ENCODE measurements around the gene MKS1. TPM values are rescaled to one million over a fixed set of nuclear protein-coding genes. Genes with fewer than 3 reads are reported as not detected.

The MKS1 gene
- total and polyA plus RNA-seq, 2 of the 8 experiments (the other 6 are each of a cell fraction or from before 2014, with no cell fraction given) = 12.0 to 21.7 TPM

- TF ChIP-seq, protein P1, sequence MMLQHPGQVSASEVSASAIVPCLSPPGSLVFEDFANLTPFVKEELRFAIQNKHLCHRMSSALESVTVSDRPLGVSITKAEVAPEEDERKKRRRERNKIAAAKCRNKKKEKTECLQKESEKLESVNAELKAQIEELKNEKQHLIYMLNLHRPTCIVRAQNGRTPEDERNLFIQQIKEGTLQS (IDR thresholded peaks at IDR 0.05; ENCODE audit: insufficient read depth, low read depth, low read length) = peak; percentile 51; the same call in 1 of the 2 replicates
- TF ChIP-seq SP2 (IDR thresholded peaks at IDR 0.05; ENCODE audit: low read length) (no peak), RAD21 (IDR thresholded peaks at IDR 0.05 in 1 of 2, conservative IDR thresholded peaks at IDR 0.05 in 1 of 2; ENCODE audit: low read depth in 2 of 2, low read length in 2 of 2) (peak; percentile 63 to 66), CHD2 (IDR thresholded peaks at IDR 0.05; ENCODE audit: low read length) (no peak), CTBP2 (IDR thresholded peaks at IDR 0.05; ENCODE audit: borderline replicate concordance, insufficient read depth, insufficient read length, low read length) (no peak), POLR2A (IDR thresholded peaks at IDR 0.05; ENCODE audit: control extremely low read depth in 1 of 2, low read depth in 2 of 2, low read length in 2 of 2) (no peak), MAX (IDR thresholded peaks at IDR 0.05) (peak; percentile 100), TEAD4 (IDR thresholded peaks at IDR 0.05; ENCODE audit: low read depth, low read length) (0 out of 2 replicates have a peak, but pooled peaks have one; percentile 45), SIX5 (IDR thresholded peaks at IDR 0.05; ENCODE audit: low read depth, low read length) (no peak), CBX8 (IDR thresholded peaks at IDR 0.05; ENCODE audit: borderline replicate concordance, low read depth, low read length) (no peak), NRF1 (IDR thresholded peaks at IDR 0.05; ENCODE audit: low read depth, low read length) (no peak), ASH2L (IDR thresholded peaks at IDR 0.05; ENCODE audit: low read length) (peak; percentile 67), TBP (IDR thresholded peaks at IDR 0.05; ENCODE audit: low read depth, low read length) (no peak), POLR2AphosphoS5 (IDR thresholded peaks at IDR 0.05; ENCODE audit: low read depth, low read length) (no peak), SAP30 (IDR thresholded peaks at IDR 0.05; ENCODE audit: insufficient read depth, insufficient replicate concordance, low read length) (no peak), FOSL1 (IDR thresholded peaks at IDR 0.05; ENCODE audit: insufficient read depth, low read depth, low read length) (no peak), SIRT6 (IDR thresholded peaks at IDR 0.05; ENCODE audit: low read length) (no peak), NANOG (IDR thresholded peaks at IDR 0.05; ENCODE audit: insufficient read depth, low read depth, low read length, poor library complexity, severe bottlenecking) (no peak), EZH2 (IDR thresholded peaks at IDR 0.05; ENCODE audit: low read depth, low read length, severe bottlenecking) (peak; percentile 74), SP4 (IDR thresholded peaks at IDR 0.05; ENCODE audit: low read length) (no peak), HDAC6 (IDR thresholded peaks at IDR 0.05; ENCODE audit: low read depth, low read length) (no peak), CHD1 (IDR thresholded peaks at IDR 0.05; ENCODE audit: low read depth, low read length) (no peak), JUN (IDR thresholded peaks at IDR 0.05; ENCODE audit: low read depth, low read length) (no peak), EP300 (IDR thresholded peaks at IDR 0.05; ENCODE audit: borderline replicate concordance in 1 of 2, low read depth in 2 of 2, low read length in 2 of 2) (peak in 1 of 2 experiments; percentile 42; a peak in 1 of 3 replicates)
Measured at GRCh38 chr17:58249270-58250133, 30.4 kb upstream of the MKS1 start (continued).

Data from H1 (cell line).